Astrocyte (in vitro differentiated cells and primary cell): ENCODE results near the gene HLCS. TPM values are rescaled to one million over a fixed set of nuclear protein-coding genes. Genes with fewer than 3 reads are reported as not detected.

Experiments
- DNase-seq: peaks from one replicate; pipeline ENCODE4 v3.0.0-alpha.2; 2010; ENCODE audit warnings: low read depth
- FAIRE-seq: peaks from 2 replicates; lab custom pipeline; 2011; peaks lifted over from hg19 to GRCh38; lab: Jason Lieb, UNC
- H2AFZ ChIP-seq: 2 replicates; pipeline ENCODE4 v1.6.0; 2012; ENCODE audit warnings: low read depth, low read length, inconsistent platforms
- H3K27ac ChIP-seq: 2 replicates; pipeline ENCODE4 v1.5.1; 2011; ENCODE audit warnings: low read depth, low read length, inconsistent platforms
- H3K27me3 ChIP-seq: 2 replicates; pipeline ENCODE4 v1.6.0; 2011; ENCODE audit warnings: low read length, inconsistent platforms; ENCODE audit not compliant: insufficient read depth
- H3K36me3 ChIP-seq: 2 replicates; pipeline ENCODE4 v1.5.1; 2011; ENCODE audit warnings: low read length, inconsistent platforms; ENCODE audit not compliant: insufficient read depth
- H3K4me1 ChIP-seq: 2 replicates; pipeline ENCODE4 v1.5.1; 2011; ENCODE audit warnings: low read length, inconsistent platforms; ENCODE audit not compliant: insufficient read depth
- H3K4me2 ChIP-seq: 2 replicates; pipeline ENCODE4 v1.6.0; 2012; ENCODE audit warnings: low read length, inconsistent platforms
- H3K4me3 ChIP-seq: 2 replicates; pipeline ENCODE4 v1.5.1; 2011; ENCODE audit warnings: low read depth, mild to moderate bottlenecking, low read length, inconsistent platforms; ENCODE audit not compliant: insufficient read depth
- H3K79me2 ChIP-seq: 2 replicates; pipeline ENCODE4 v1.6.0; 2012; ENCODE audit warnings: mild to moderate bottlenecking, low read length, inconsistent platforms; ENCODE audit not compliant: insufficient read depth
- H3K9ac ChIP-seq: 2 replicates; pipeline ENCODE4 v1.6.0; 2012; ENCODE audit warnings: mild to moderate bottlenecking, low read length, inconsistent platforms
- H3K9me3 ChIP-seq: 2 replicates; pipeline ENCODE4 v1.5.1; 2012; ENCODE audit warnings: low read depth, mild to moderate bottlenecking, low read length, inconsistent platforms; ENCODE audit not compliant: insufficient read depth
- H4K20me1 ChIP-seq: 2 replicates; pipeline ENCODE4 v1.6.0; 2012; ENCODE audit warnings: low read length, inconsistent platforms; ENCODE audit not compliant: insufficient read depth
- H3K27ac Mint-ChIP-seq: one replicate; pipeline ENCODE4 v1.8.0; 2021; ENCODE audit warnings: mild to moderate bottlenecking, mixed read lengths; ENCODE audit not compliant: unreplicated experiment
- H3K27me3 Mint-ChIP-seq: one replicate; pipeline ENCODE4 v1.8.0; 2021; ENCODE audit warnings: low read depth, mixed read lengths; ENCODE audit not compliant: unreplicated experiment
- H3K36me3 Mint-ChIP-seq: one replicate; pipeline ENCODE4 v1.8.0; 2021; ENCODE audit warnings: low read depth, mixed read lengths; ENCODE audit not compliant: unreplicated experiment
- H3K4me1 Mint-ChIP-seq: one replicate; pipeline ENCODE4 v1.8.0; 2021; ENCODE audit warnings: low read depth, mixed read lengths; ENCODE audit not compliant: unreplicated experiment
- H3K4me3 Mint-ChIP-seq: one replicate; pipeline ENCODE4 v1.8.0; 2021; ENCODE audit warnings: mild to moderate bottlenecking, moderate library complexity, mixed read lengths; ENCODE audit not compliant: unreplicated experiment
- H3K9me3 Mint-ChIP-seq: one replicate; pipeline ENCODE4 v1.8.0; 2021; ENCODE audit warnings: mild to moderate bottlenecking, mixed read lengths; ENCODE audit not compliant: unreplicated experiment
- CTCF ChIP-seq: IDR thresholded peaks from 2 replicates; pipeline ENCODE4 v1.5.1; 2011; ENCODE audit warnings: low read depth, mild to moderate bottlenecking, inconsistent platforms, low read length, moderate library complexity; ENCODE audit not compliant: insufficient read depth
- EZH2 ChIP-seq: IDR thresholded peaks from 2 replicates; pipeline ENCODE4 v1.6.1; 2012; ENCODE audit warnings: mild to moderate bottlenecking, low read length, inconsistent platforms; ENCODE audit not compliant: insufficient read depth
- total RNA-seq: library from RNA; stranded (reverse); gene quantifications from 2 replicates; pipeline ENCODE4 v1.2.1, GENCODE V29; 2021

The HLCS gene
- total RNA-seq, 1 donor from 2014 or later: 20.9 TPM

- peaks cover 9% of the 10 kb centered on the region for H3K4me1 ChIP-seq
- H4K20me1 ChIP-seq: no peaks in the 10 kb centered on the region
- no peaks in the 10 kb centered on the region for H3K9me3 ChIP-seq
- H3K27me3 ChIP-seq: no peaks in the 10 kb centered on the region
- H3K36me3 ChIP-seq: no peaks in the 10 kb centered on the region
- no peak overlapping the region for H3K4me2 ChIP-seq
- no peak overlapping the region for H3K4me3 Mint-ChIP-seq
- no peak overlapping the region for H3K4me3 ChIP-seq
- peaks cover 5% of the 10 kb centered on the region for H3K36me3 Mint-ChIP-seq
- TF ChIP-seq CTCF: no peak
- TF ChIP-seq EZH2: no peak
- H3K27ac ChIP-seq: no peak overlapping the region
- FAIRE-seq (no peak), DNase-seq (no peak)
- no peak overlapping the region for H3K9ac ChIP-seq
- peaks cover under 1% of the 10 kb centered on the region for H3K79me2 ChIP-seq
- no peaks in the 10 kb centered on the region for H3K9me3 Mint-ChIP-seq
- H3K27me3 Mint-ChIP-seq: no peaks in the 10 kb centered on the region
- H2AFZ ChIP-seq: no peak overlapping the region
- peaks cover 9% of the 10 kb centered on the region for H3K4me1 Mint-ChIP-seq
- H3K27ac Mint-ChIP-seq: no peak overlapping the region
Observed at GRCh38 chr21:36915696-36916245, 50.7 kb downstream of the HLCS start.

- no peaks in the 10 kb centered on the region for H3K27me3 ChIP-seq
- H3K27ac ChIP-seq: no peak overlapping the region
- H3K4me1 ChIP-seq: peaks cover 15% of the 10 kb centered on the region
- peaks cover 5% of the 10 kb centered on the region for H3K79me2 ChIP-seq
- H3K9me3 ChIP-seq: no peaks in the 10 kb centered on the region
- Mint-ChIP-seq H3K27me3 (no peaks in the 10 kb centered on the region), H3K4me3 (no peak overlapping the region), H3K9me3 (no peaks in the 10 kb centered on the region), H3K36me3 (peaks cover 5% of the 10 kb centered on the region), H3K4me1 (peaks cover 9% of the 10 kb centered on the region), H3K27ac (no peak overlapping the region)
- H3K4me2 ChIP-seq: no peak overlapping the region
- no peak for TF ChIP-seq CTCF
- no peak overlapping the region for H3K4me3 ChIP-seq
- H3K9ac ChIP-seq: no peak overlapping the region
- H4K20me1 ChIP-seq: no peaks in the 10 kb centered on the region
- no peaks in the 10 kb centered on the region for H3K36me3 ChIP-seq
- FAIRE-seq (no peak), DNase-seq (no peak)
- H2AFZ ChIP-seq: no peak overlapping the region
Observed at GRCh38 chr21:36915014-36915695, 51.3 kb downstream of the HLCS start.
